Lower lobe of right lung (tissue), 2 donors: ENCODE measurements around the gene OR1N2. TPM values are rescaled to one million over a fixed set of nuclear protein-coding genes. Genes with fewer than 3 reads are reported as not detected.

ENCODE experiments used
- ATAC-seq, 2 donors: fragments of 200-7000 bp; cut with Tn5 transposase; one replicate each; pipeline ENCODE4 v1.9.1; 2020 to 2022; ENCODE audit warnings: mild to moderate bottlenecking in 2 of 2, moderate library complexity in 2 of 2
- DNase-seq: peaks from one replicate; pipeline ENCODE4 v3.0.0-alpha.2; 2020
- H3K27ac ChIP-seq: fragments of 200-600 bp; one replicate; pipeline ENCODE4 v1.8.0; 2022
- H3K27me3 ChIP-seq: fragments of 200-600 bp; one replicate; pipeline ENCODE4 v1.8.0; 2022; ENCODE audit warnings: low read depth
- H3K36me3 ChIP-seq: fragments of 200-600 bp; one replicate; pipeline ENCODE4 v1.8.0; 2022; ENCODE audit warnings: mild to moderate bottlenecking
- H3K4me1 ChIP-seq: fragments of 200-600 bp; one replicate; pipeline ENCODE4 v1.8.0; 2022
- H3K4me3 ChIP-seq: fragments of 200-600 bp; one replicate; pipeline ENCODE4 v1.8.0; 2022; ENCODE audit warnings: mild to moderate bottlenecking
- H3K9me3 ChIP-seq: fragments of 200-600 bp; one replicate; pipeline ENCODE4 v1.8.0; 2022
- intact Hi-C: fragments of 100-400 bp; cut with DNase I; formaldehyde crosslinking; loops from one replicate; pipeline ENCODE4 v1.11.0; 2022
- total RNA-seq: library from RNA; stranded (reverse); fragmentation: NEBNext Ultra II Directional; extraction: Animal tissue kit (Norgen Biotek cat#: 25700); gene quantifications from one replicate; pipeline ENCODE4 v1.2.1, GENCODE V29; 2021
- TF ChIP-seq, protein P1 (sequence below): fragments of 200-600 bp; IDR thresholded peaks from one replicate; pipeline ENCODE4 v1.8.0; 2022; ENCODE audit warnings: antibody characterized with exemption, mild to moderate bottlenecking
- donor health status: DM: no; HTN: yes; CAD: no; lungs with severe emphysema.

The OR1N2 gene
- total RNA-seq, 1 donor from 2014 or later = not detected

- Histone ChIP-seq H3K4me1 (no peaks in the 10 kb centered on the region), H3K27ac (no peak overlapping the region), H3K9me3 (no peaks in the 10 kb centered on the region), H3K4me3 (no peak overlapping the region), H3K36me3 (no peaks in the 10 kb centered on the region), H3K27me3 (no peaks in the 10 kb centered on the region)
- intact Hi-C loops = no loop called here
- ATAC-seq (no peak), DNase-seq (no peak)
- TF ChIP-seq, protein P1, sequence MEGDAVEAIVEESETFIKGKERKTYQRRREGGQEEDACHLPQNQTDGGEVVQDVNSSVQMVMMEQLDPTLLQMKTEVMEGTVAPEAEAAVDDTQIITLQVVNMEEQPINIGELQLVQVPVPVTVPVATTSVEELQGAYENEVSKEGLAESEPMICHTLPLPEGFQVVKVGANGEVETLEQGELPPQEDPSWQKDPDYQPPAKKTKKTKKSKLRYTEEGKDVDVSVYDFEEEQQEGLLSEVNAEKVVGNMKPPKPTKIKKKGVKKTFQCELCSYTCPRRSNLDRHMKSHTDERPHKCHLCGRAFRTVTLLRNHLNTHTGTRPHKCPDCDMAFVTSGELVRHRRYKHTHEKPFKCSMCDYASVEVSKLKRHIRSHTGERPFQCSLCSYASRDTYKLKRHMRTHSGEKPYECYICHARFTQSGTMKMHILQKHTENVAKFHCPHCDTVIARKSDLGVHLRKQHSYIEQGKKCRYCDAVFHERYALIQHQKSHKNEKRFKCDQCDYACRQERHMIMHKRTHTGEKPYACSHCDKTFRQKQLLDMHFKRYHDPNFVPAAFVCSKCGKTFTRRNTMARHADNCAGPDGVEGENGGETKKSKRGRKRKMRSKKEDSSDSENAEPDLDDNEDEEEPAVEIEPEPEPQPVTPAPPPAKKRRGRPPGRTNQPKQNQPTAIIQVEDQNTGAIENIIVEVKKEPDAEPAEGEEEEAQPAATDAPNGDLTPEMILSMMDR = no peak
These were observed 1.5 kb upstream of the OR1N2 start for GRCh38 chr9:122551371-122551770.

- H3K4me3 ChIP-seq = no peak overlapping the region
- TF ChIP-seq, protein P1 = no peak
- DNase-seq = no peak
- H3K9me3 ChIP-seq = no peaks in the 10 kb centered on the region
- no peaks in the 10 kb centered on the region for H3K4me1 ChIP-seq
- H3K36me3 ChIP-seq = no peaks in the 10 kb centered on the region
- no peaks in the 10 kb centered on the region for H3K27me3 ChIP-seq
- no peak for ATAC-seq
- no peak overlapping the region for H3K27ac ChIP-seq
- intact Hi-C loops = no loop called here
These were observed 8.5 kb downstream of the OR1N2 start for GRCh38 chr9:122561446-122561845.

- no peak for ATAC-seq
These were observed 9.3 kb downstream of the OR1N2 start for GRCh38 chr9:122562134-122562760.

GRCh38 chr9:122567901-122568300 is 15.0 kb downstream of the OR1N2 start:
- no peak for ATAC-seq
- intact Hi-C loops = no loop called here
- H3K36me3 ChIP-seq = no peaks in the 10 kb centered on the region
- H3K4me1 ChIP-seq = no peaks in the 10 kb centered on the region
- TF ChIP-seq, protein P1 = no peak
- no peaks in the 10 kb centered on the region for H3K9me3 ChIP-seq
- no peak overlapping the region for H3K27ac ChIP-seq
- DNase-seq = no peak
- H3K4me3 ChIP-seq = no peak overlapping the region
- no peaks in the 10 kb centered on the region for H3K27me3 ChIP-seq

More at GRCh38 chr9:122562134-122562760, 9.3 kb downstream of the OR1N2 start:
- Histone ChIP-seq H3K27me3 (no peaks in the 10 kb centered on the region), H3K4me3 (no peak overlapping the region), H3K4me1 (no peaks in the 10 kb centered on the region), H3K27ac (no peak overlapping the region), H3K36me3 (no peaks in the 10 kb centered on the region), H3K9me3 (no peaks in the 10 kb centered on the region)
- TF ChIP-seq, protein P1 = no peak
- intact Hi-C loops = no loop called here
- DNase-seq = no peak

- intact Hi-C loops = no loop called here
- H3K9me3 ChIP-seq = no peaks in the 10 kb centered on the region
These were observed 19.5 kb downstream of the OR1N2 start for GRCh38 chr9:122572456-122572855.

More at GRCh38 chr9:122572456-122572855, 19.5 kb downstream of the OR1N2 start:
- Histone ChIP-seq H3K27ac (no peak overlapping the region), H3K36me3 (no peaks in the 10 kb centered on the region), H3K4me1 (no peaks in the 10 kb centered on the region), H3K4me3 (no peak overlapping the region), H3K27me3 (no peaks in the 10 kb centered on the region)
- no peak for ATAC-seq
- TF ChIP-seq, protein P1 = no peak
- no peak for DNase-seq
